ENCODE data around the gene MNX1. TPM values are rescaled to one million over a fixed set of nuclear protein-coding genes. Genes with fewer than 3 reads are reported as not detected.

MNX1 gene
- not detected for total RNA-seq
- polyA plus RNA-seq, result not detected
- long read RNA-seq, donor 1, result 0 reads
- long read RNA-seq, donor 2, transcript MNX1-201 (3 exons, 2,174 nt), result major isoform, 5 of 19 reads
- long read RNA-seq, donor 2, partial matches to known transcripts, result 0 of 19 reads
- long read RNA-seq, donor 2, other reads (novel, unspliced or antisense), result 13 of 19 reads
- long read RNA-seq, donor 3, result 0 reads

DNA sequence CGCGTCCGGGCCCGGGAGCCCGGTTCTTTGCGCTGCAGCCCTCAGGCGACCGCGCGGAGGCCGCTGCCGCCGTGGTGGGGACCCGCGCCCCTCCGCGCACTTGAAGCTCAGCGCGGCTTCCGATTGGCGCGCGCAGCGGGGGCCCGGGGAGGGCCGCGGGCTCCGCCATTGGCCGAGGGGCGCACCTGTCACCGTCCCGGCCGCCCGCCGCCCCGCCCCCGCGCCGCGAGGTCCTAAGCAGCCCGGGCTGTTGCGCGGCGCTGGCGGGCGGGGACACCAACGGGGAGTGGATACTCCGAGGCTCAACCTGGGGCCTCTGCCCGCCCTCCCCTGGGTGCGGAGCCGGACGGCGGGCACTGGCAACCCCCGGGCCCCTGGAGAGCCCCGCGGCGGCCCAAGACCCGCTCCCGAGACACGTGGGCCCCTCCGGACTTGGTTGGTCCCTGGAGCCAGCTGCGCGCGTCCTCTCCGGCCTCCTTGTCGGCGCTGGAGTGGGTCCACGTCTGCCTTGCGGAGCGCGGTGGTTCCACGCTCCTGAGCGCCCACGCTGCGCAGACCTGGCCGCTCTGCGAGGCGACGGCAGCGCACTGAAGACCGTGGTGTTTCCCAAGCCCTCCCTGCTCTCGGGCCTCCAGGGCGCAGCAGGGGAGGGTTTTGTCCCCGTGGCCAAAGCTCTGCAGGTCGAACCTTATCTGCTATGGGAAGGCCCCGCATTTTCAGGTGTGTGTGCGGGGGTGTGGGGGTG is at the start of gene MNX1:
Gene MNX1 (minus strand): TSS at position 76 of the 745 bp plus-strand sequence. CDS start 313 bp downstream, outside the sequence.
- Histone ChIP-seq H3K9me3 (no peaks in the 10 kb centered on the region), H3K27me3 (peaks cover 5% of the 10 kb centered on the region), H3K36me3 (no peaks in the 10 kb centered on the region), H3K4me3 (peak within 1 kb of the TSS; percentile 22), H3K27ac (no peak within 1 kb of the TSS), H3K4me1 (ENCODE audit: insufficient read depth) (peaks cover 1% of the 10 kb centered on the region)
- TF ChIP-seq CTCF (IDR thresholded peaks at IDR 0.05) (no peak), EP300 (IDR thresholded peaks at IDR 0.05) (no peak), POLR2A (IDR thresholded peaks at IDR 0.05) (no peak)
- DNase-seq, result no peak
- WGBS, 3 donors, result 0 to 1% (median 1%) methylated on average over 26 to 87 of the region's 87 CpGs
- intact Hi-C loops (cut with DNase I), result no loop called here

- Histone ChIP-seq H3K4me1 (ENCODE audit: insufficient read depth) (no peaks in the 10 kb centered on the region), H3K27ac (no peak overlapping the region), H3K36me3 (no peaks in the 10 kb centered on the region), H3K27me3 (no peaks in the 10 kb centered on the region), H3K4me3 (no peak overlapping the region), H3K9me3 (no peaks in the 10 kb centered on the region)
- TF ChIP-seq POLR2A (IDR thresholded peaks at IDR 0.05) (no peak), EP300 (IDR thresholded peaks at IDR 0.05) (no peak), CTCF (IDR thresholded peaks at IDR 0.05) (no peak)
- WGBS, 3 donors, result 54 to 70% (median 57%) methylated on average over 4 of the region's 4 CpGs
- no peak for DNase-seq
- intact Hi-C loops (cut with DNase I), result no loop called here
Observed at GRCh38 chr7:157059534-157059933, 49.1 kb upstream of the MNX1 start.

DNA sequence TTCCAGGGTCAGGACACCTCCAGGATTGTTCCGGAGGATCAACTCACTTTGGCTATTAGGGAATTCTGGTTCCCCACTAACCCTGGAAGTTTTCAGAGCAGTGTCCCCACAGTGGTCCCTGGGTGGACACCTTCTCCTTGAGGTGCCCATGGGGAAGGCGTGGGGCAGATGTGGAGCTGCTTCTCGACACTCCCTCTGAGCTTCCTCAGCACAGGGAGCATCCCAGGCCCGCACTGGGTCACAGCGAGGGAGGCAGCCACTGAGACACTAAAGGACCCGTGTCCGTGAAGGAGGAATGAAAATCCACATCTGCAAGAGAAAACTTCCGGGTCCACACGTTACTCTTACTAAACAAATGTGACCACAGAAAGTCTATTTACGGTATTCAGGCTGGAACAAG is 48.2 kb upstream of the MNX1 start:
- WGBS, 3 donors, result 80 to 87% (median 84%) methylated on average over 10 of the region's 10 CpGs
- H3K36me3 ChIP-seq, result no peaks in the 10 kb centered on the region
- H3K4me3 ChIP-seq, result no peak overlapping the region
- TF ChIP-seq CTCF (IDR thresholded peaks at IDR 0.05), result no peak
- no peak for TF ChIP-seq POLR2A (IDR thresholded peaks at IDR 0.05)
- TF ChIP-seq EP300 (IDR thresholded peaks at IDR 0.05), result no peak
- intact Hi-C loops (cut with DNase I), result no loop called here
- no peak for DNase-seq
- no peaks in the 10 kb centered on the region for H3K27me3 ChIP-seq
- H3K4me1 ChIP-seq (ENCODE audit: insufficient read depth), result no peaks in the 10 kb centered on the region
- H3K27ac ChIP-seq, result no peak overlapping the region
- H3K9me3 ChIP-seq, result no peaks in the 10 kb centered on the region

- no peaks in the 10 kb centered on the region for H3K4me1 ChIP-seq (ENCODE audit: insufficient read depth)
- DNase-seq, result no peak
- H3K36me3 ChIP-seq, result no peaks in the 10 kb centered on the region
- no peak for TF ChIP-seq CTCF (IDR thresholded peaks at IDR 0.05)
- no peak for TF ChIP-seq POLR2A (IDR thresholded peaks at IDR 0.05)
- no peak for TF ChIP-seq EP300 (IDR thresholded peaks at IDR 0.05)
- 32 to 53% (median 41%) methylated on average over 8 of the region's 8 CpGs for WGBS, 3 donors
- H3K4me3 ChIP-seq, result no peak overlapping the region
- no peak overlapping the region for H3K27ac ChIP-seq
- intact Hi-C loops (cut with DNase I), result no loop called here
- no peaks in the 10 kb centered on the region for H3K27me3 ChIP-seq
- no peaks in the 10 kb centered on the region for H3K9me3 ChIP-seq
Observed at GRCh38 chr7:157058068-157058467, 47.6 kb upstream of the MNX1 start.
